Measurements from ENCODE around the gene PTCD3.

The PTCD3 gene

DNA sequence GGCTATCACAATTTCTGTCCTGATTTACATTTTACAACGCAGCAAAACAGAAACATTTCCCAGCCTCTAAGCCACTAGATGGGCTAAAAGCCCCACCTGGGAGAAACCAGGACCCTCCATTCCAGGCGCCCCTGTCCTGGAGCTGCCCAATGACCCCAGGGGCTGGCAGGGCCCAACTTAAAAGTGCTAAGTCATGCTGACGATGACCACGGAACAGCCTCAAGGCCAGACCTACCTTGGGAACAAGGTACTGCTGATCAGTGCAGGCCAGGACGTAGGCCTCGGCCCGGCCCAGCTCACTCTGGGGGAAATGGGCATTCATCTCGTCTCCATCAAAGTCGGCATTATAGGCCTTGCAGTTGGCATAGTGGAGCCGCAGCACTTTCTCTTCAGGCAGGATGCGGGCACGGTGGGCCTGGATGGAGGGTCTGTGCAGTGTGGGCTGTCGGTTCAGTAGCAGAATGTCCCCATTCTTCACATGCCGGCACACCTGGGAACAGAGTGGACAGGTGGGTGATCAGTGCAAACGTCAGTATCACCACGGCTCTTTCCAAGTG, 36.2 kb upstream of the PTCD3 start:
- peaks cover 80% of the 10 kb centered on the region for H3K36me3 Mint-ChIP-seq (ENCODE audit: low read depth)
- no peak overlapping the region for H3K4me3 Mint-ChIP-seq
- TF ChIP-seq, protein P1, sequence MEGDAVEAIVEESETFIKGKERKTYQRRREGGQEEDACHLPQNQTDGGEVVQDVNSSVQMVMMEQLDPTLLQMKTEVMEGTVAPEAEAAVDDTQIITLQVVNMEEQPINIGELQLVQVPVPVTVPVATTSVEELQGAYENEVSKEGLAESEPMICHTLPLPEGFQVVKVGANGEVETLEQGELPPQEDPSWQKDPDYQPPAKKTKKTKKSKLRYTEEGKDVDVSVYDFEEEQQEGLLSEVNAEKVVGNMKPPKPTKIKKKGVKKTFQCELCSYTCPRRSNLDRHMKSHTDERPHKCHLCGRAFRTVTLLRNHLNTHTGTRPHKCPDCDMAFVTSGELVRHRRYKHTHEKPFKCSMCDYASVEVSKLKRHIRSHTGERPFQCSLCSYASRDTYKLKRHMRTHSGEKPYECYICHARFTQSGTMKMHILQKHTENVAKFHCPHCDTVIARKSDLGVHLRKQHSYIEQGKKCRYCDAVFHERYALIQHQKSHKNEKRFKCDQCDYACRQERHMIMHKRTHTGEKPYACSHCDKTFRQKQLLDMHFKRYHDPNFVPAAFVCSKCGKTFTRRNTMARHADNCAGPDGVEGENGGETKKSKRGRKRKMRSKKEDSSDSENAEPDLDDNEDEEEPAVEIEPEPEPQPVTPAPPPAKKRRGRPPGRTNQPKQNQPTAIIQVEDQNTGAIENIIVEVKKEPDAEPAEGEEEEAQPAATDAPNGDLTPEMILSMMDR (IDR thresholded peaks at IDR 0.05; ENCODE audit: unreplicated experiment in 3 of 3) = no peak
- H3K4me1 Mint-ChIP-seq = peaks cover 21% of the 10 kb centered on the region
- H3K27me3 Mint-ChIP-seq (ENCODE audit: low read depth) = no peaks in the 10 kb centered on the region
- no peak overlapping the region for H3K27ac Mint-ChIP-seq
- H3K9me3 Mint-ChIP-seq = peaks cover 9% of the 10 kb centered on the region

DNA sequence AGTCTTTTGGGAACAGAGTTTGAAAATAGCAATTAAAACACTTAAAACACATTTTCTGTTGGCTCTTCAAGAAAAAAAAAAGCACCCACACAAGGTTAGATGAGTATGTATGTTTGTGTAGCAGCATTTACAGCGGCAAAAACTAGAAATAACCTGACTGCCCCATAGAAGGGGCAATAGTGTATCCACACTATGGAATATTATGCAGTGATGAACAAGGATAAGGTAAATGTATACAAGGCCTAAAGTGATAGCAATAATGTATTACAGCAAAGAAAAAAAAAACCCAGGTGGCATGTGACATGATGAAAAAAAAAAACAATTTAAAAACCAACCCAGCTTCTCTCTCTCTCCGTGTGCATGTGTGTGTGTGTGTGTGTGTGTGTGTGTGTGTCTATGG, 35.2 kb upstream of the PTCD3 start:
- TF ChIP-seq, protein P1 (IDR thresholded peaks at IDR 0.05; ENCODE audit: unreplicated experiment in 3 of 3) = no peak
- H3K9me3 Mint-ChIP-seq = no peaks in the 10 kb centered on the region
- H3K27ac Mint-ChIP-seq = no peak overlapping the region
- no peaks in the 10 kb centered on the region for H3K27me3 Mint-ChIP-seq (ENCODE audit: low read depth)
- H3K4me1 Mint-ChIP-seq = peaks cover 14% of the 10 kb centered on the region
- H3K36me3 Mint-ChIP-seq (ENCODE audit: low read depth) = peaks cover 77% of the 10 kb centered on the region
- no peak overlapping the region for H3K4me3 Mint-ChIP-seq

DNA sequence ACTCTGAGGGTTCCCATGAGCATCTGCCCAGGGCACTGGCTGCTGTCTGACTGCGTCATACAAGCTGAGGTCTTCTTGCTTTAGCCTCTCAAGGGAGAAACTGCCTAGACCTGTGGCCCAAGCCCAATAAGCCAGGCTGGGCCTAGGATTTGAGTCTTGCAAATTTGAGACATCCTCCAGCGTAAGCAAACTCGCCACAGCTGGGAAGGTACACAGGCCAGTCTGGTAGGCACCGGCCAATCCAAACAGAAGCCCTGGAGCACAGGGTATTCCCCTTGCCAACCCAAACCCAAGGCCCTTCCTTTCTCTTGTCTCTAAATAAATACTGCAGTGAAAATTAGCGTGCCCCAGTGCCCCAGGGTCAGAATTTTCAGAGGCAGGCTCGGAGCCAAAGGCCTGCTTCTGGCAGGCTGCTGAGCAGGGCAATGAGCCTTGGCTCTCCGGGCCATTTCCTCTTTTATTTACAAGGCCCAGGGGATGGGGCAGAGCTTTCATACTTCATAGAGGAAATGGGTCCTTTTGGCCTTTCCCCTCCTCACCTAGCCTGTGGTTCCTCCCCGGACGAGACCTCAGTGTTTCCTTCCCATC, 33.7 kb upstream of the PTCD3 start:
- Mint-ChIP-seq H3K9me3 (no peaks in the 10 kb centered on the region), H3K27ac (peak overlapping the region in 2 of 3 experiments; percentile 36 to 71), H3K36me3 (ENCODE audit: low read depth) (peaks cover 75% of the 10 kb centered on the region), H3K4me3 (no peak overlapping the region), H3K27me3 (ENCODE audit: low read depth) (no peaks in the 10 kb centered on the region), H3K4me1 (peaks cover 13% of the 10 kb centered on the region)
- TF ChIP-seq, protein P1 (IDR thresholded peaks at IDR 0.05; ENCODE audit: unreplicated experiment in 3 of 3) = no peak

- Mint-ChIP-seq H3K4me3 (no peak overlapping the region), H3K27me3 (ENCODE audit: low read depth) (no peaks in the 10 kb centered on the region), H3K9me3 (no peaks in the 10 kb centered on the region), H3K4me1 (peaks cover 13% of the 10 kb centered on the region), H3K27ac (peak overlapping the region in 1 of 3 experiments; percentile 79), H3K36me3 (ENCODE audit: low read depth) (peaks cover 76% of the 10 kb centered on the region)
- TF ChIP-seq, protein P1 (IDR thresholded peaks at IDR 0.05; ENCODE audit: unreplicated experiment in 3 of 3) = no peak
These were observed 32.8 kb upstream of the PTCD3 start for GRCh38 chr2:86073225-86073624.

GRCh38 chr2:86074256-86074655, 31.8 kb upstream of the PTCD3 start:
- H3K36me3 Mint-ChIP-seq (ENCODE audit: low read depth) = peaks cover 82% of the 10 kb centered on the region
- H3K27me3 Mint-ChIP-seq (ENCODE audit: low read depth) = no peaks in the 10 kb centered on the region
- H3K9me3 Mint-ChIP-seq = no peaks in the 10 kb centered on the region
- H3K27ac Mint-ChIP-seq = no peak overlapping the region
- TF ChIP-seq, protein P1 (IDR thresholded peaks at IDR 0.05; ENCODE audit: unreplicated experiment in 3 of 3) = no peak
- peaks cover 15% of the 10 kb centered on the region for H3K4me1 Mint-ChIP-seq
- H3K4me3 Mint-ChIP-seq = no peak overlapping the region

GRCh38 chr2:86074811-86075210, 31.2 kb upstream of the PTCD3 start:
- H3K9me3 Mint-ChIP-seq = no peaks in the 10 kb centered on the region
- peaks cover 78% of the 10 kb centered on the region for H3K36me3 Mint-ChIP-seq (ENCODE audit: low read depth)
- peaks cover 13% of the 10 kb centered on the region for H3K4me1 Mint-ChIP-seq
- no peak overlapping the region for H3K27ac Mint-ChIP-seq
- no peak overlapping the region for H3K4me3 Mint-ChIP-seq
- no peaks in the 10 kb centered on the region for H3K27me3 Mint-ChIP-seq (ENCODE audit: low read depth)
- TF ChIP-seq, protein P1 (IDR thresholded peaks at IDR 0.05; ENCODE audit: unreplicated experiment in 3 of 3) = no peak

Data from nephron (organoid).